Endodermal cell (in vitro differentiated cells): Measurements from ENCODE around the gene CSPG5. TPM values are rescaled to one million over a fixed set of nuclear protein-coding genes. Genes with fewer than 3 reads are reported as not detected.

ENCODE experiments used
- DNase-seq: peaks from one replicate; pipeline ENCODE4 v3.0.0-alpha.2; 2017
- H3K27ac ChIP-seq: 2 replicates; pipeline ENCODE4 v1.5.1; 2013; ENCODE audit warnings: mild to moderate bottlenecking, low read depth, low read length, moderate library complexity
- H3K27me3 ChIP-seq: 2 replicates; pipeline ENCODE4 v1.6.1; 2013; ENCODE audit warnings: mild to moderate bottlenecking, low read length, moderate library complexity; ENCODE audit not compliant: insufficient read depth, control insufficient read depth, poor library complexity, severe bottlenecking
- H3K36me3 ChIP-seq: 2 replicates; pipeline ENCODE4 v1.7.0; 2013; ENCODE audit warnings: mild to moderate bottlenecking, low read length, moderate library complexity; ENCODE audit not compliant: control insufficient read depth, insufficient read depth
- H3K4me1 ChIP-seq: one replicate; pipeline ENCODE4 v1.7.0; 2013; ENCODE audit warnings: low read length; ENCODE audit not compliant: control insufficient read depth, insufficient read depth
- H3K4me3 ChIP-seq: 2 replicates; pipeline ENCODE4 v1.5.1; 2013; ENCODE audit warnings: mild to moderate bottlenecking, low read length, moderate library complexity
- H3K9ac ChIP-seq: 2 replicates; pipeline ENCODE4 v1.6.1; 2013; ENCODE audit warnings: mild to moderate bottlenecking, low read length, moderate library complexity; ENCODE audit not compliant: poor library complexity, severe bottlenecking; ENCODE audit errors: extremely low read depth
- H3K9me3 ChIP-seq: 2 replicates; pipeline ENCODE4 v1.6.1; 2013; ENCODE audit warnings: mild to moderate bottlenecking, low read length, moderate library complexity; ENCODE audit not compliant: control insufficient read depth
- H3K27ac Mint-ChIP-seq: 2 replicates; pipeline ENCODE4 v1.8.0; 2020; ENCODE audit warnings: mixed read lengths
- H3K27me3 Mint-ChIP-seq: 2 replicates; pipeline ENCODE4 v1.8.0; 2021; ENCODE audit warnings: mild to moderate bottlenecking, mixed read lengths; ENCODE audit not compliant: insufficient read depth
- H3K36me3 Mint-ChIP-seq: 2 replicates; pipeline ENCODE4 v1.8.0; 2020; ENCODE audit warnings: low read depth, mixed read lengths
- H3K4me1 Mint-ChIP-seq: 2 replicates; pipeline ENCODE4 v1.8.0; 2020; ENCODE audit warnings: mixed read lengths
- H3K4me3 Mint-ChIP-seq: 2 replicates; pipeline ENCODE4 v1.8.0; 2020; ENCODE audit warnings: mild to moderate bottlenecking, moderate library complexity, mixed read lengths
- H3K9me3 Mint-ChIP-seq: 2 replicates; pipeline ENCODE4 v1.8.0; 2020; ENCODE audit warnings: mild to moderate bottlenecking, mixed read lengths
- WGBS, 2 experiments: methylation state at CpG; one replicate each; pipeline versions ENCODE4 v1.1.5 to v1.1.7; 2013; ENCODE audit warnings: missing lambda C conversion rate in 2 of 2, mixed read lengths in 1 of 2; ENCODE audit not compliant: insufficient coverage in 1 of 2, insufficient read length in 1 of 2; 5-methylcytosine and 5-hydroxymethylcytosine counted together
- total RNA-seq, 2 donors: library from RNA; stranded (reverse); fragmentation: NEBNext Ultra II Directional in 1 of 2; extraction: Animal tissue kit (Norgen Biotek cat#: 25700) in 1 of 2; gene quantifications; 2 replicates in 1 of 2; 3 replicates in 1 of 2; pipeline ENCODE4 v1.2.1, GENCODE V29; 2021
- TF ChIP-seq, protein P1 (sequence below): fragments of 200-600 bp; sonication (generic); conservative IDR thresholded peaks from 2 replicates; pipeline ENCODE4 v1.5.0; 2021; ENCODE audit warnings: antibody characterized with exemption, mild to moderate bottlenecking

The CSPG5 gene
- total RNA-seq, 2 donors from 2014 or later = 0.53 to 0.70 TPM

DNA sequence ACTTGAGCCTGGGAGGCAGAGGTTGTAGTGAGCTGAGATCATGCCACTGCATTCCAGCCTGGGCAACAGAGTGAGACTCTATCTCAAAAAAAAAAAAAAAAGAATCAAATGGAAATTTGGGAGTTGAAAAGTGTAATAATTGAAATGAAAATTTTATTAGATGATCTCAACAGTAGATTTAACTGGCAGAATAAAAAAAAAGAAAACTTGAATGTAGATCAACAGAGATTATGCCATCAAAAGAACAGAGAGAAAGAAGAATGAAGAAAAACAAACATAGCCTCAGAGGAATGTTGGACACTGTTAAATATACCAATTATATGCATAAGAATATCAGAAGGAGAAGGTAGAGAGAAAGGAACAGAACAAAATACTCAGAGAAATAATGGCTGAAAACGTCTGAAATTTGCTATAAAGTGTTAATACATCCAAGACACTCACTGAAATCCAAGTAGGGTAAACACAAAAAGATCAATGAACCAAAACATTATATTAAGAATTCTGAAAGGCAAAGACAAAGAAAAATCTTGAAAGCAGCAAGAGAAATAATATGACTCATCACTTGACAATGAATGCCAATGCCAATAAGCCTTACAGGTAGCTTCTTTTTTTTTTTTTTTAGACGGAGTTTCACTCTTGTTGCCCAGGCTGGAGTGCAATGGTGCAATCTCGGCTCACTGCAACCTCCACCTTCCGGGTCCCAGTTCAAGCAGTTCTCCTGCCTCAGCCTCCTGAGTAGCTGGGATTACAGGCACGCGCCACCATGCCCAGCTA, 50.5 kb downstream of the CSPG5 start:
- Histone ChIP-seq H3K36me3 (no peaks in the 10 kb centered on the region), H3K4me1 (no peaks in the 10 kb centered on the region), H3K9me3 (no peaks in the 10 kb centered on the region), H3K27me3 (no peaks in the 10 kb centered on the region), H3K9ac (no peak overlapping the region), H3K4me3 (no peak overlapping the region), H3K27ac (no peak overlapping the region)
- H3K27me3 Mint-ChIP-seq = peaks cover 4% of the 10 kb centered on the region
- TF ChIP-seq, protein P1, sequence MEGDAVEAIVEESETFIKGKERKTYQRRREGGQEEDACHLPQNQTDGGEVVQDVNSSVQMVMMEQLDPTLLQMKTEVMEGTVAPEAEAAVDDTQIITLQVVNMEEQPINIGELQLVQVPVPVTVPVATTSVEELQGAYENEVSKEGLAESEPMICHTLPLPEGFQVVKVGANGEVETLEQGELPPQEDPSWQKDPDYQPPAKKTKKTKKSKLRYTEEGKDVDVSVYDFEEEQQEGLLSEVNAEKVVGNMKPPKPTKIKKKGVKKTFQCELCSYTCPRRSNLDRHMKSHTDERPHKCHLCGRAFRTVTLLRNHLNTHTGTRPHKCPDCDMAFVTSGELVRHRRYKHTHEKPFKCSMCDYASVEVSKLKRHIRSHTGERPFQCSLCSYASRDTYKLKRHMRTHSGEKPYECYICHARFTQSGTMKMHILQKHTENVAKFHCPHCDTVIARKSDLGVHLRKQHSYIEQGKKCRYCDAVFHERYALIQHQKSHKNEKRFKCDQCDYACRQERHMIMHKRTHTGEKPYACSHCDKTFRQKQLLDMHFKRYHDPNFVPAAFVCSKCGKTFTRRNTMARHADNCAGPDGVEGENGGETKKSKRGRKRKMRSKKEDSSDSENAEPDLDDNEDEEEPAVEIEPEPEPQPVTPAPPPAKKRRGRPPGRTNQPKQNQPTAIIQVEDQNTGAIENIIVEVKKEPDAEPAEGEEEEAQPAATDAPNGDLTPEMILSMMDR = no peak
- H3K4me3 Mint-ChIP-seq = no peak overlapping the region
- no peak overlapping the region for H3K27ac Mint-ChIP-seq
- no peak for DNase-seq
- peaks cover 2% of the 10 kb centered on the region for H3K9me3 Mint-ChIP-seq
- no peaks in the 10 kb centered on the region for H3K4me1 Mint-ChIP-seq
- WGBS, 2 experiments = 67 to 91% methylated on average over 3 to 6 of the region's 6 CpGs
- no peaks in the 10 kb centered on the region for H3K36me3 Mint-ChIP-seq

GRCh38 chr3:47525617-47526016, 53.0 kb downstream of the CSPG5 start:
- Histone ChIP-seq H3K9ac (no peak overlapping the region), H3K36me3 (no peaks in the 10 kb centered on the region), H3K9me3 (no peaks in the 10 kb centered on the region), H3K4me1 (no peaks in the 10 kb centered on the region), H3K27me3 (no peaks in the 10 kb centered on the region), H3K4me3 (no peak overlapping the region), H3K27ac (no peak overlapping the region)
- Mint-ChIP-seq H3K27me3 (peaks cover 14% of the 10 kb centered on the region), H3K4me1 (peaks cover 9% of the 10 kb centered on the region), H3K4me3 (no peak overlapping the region), H3K36me3 (no peaks in the 10 kb centered on the region), H3K9me3 (no peaks in the 10 kb centered on the region), H3K27ac (no peak overlapping the region)
- TF ChIP-seq, protein P1 = no peak
- whole genome bisulfite sequencing, 2 experiments = 97 to 100% methylated on average over 3 to 4 of the region's 4 CpGs
- no peak for DNase-seq

- Mint-ChIP-seq H3K4me1 (peaks cover 9% of the 10 kb centered on the region), H3K36me3 (no peaks in the 10 kb centered on the region), H3K27me3 (peaks cover 14% of the 10 kb centered on the region), H3K27ac (no peak overlapping the region), H3K4me3 (no peak overlapping the region), H3K9me3 (no peaks in the 10 kb centered on the region)
- no peaks in the 10 kb centered on the region for H3K9me3 ChIP-seq
- H3K4me1 ChIP-seq = no peaks in the 10 kb centered on the region
- no peak overlapping the region for H3K27ac ChIP-seq
- WGBS, 2 experiments = 84 to 87% methylated on average over 3 to 4 of the region's 4 CpGs
- no peak overlapping the region for H3K9ac ChIP-seq
- no peak for DNase-seq
- H3K36me3 ChIP-seq = no peaks in the 10 kb centered on the region
- H3K27me3 ChIP-seq = no peaks in the 10 kb centered on the region
- H3K4me3 ChIP-seq = no peak overlapping the region
- TF ChIP-seq, protein P1 = no peak
Measured at GRCh38 chr3:47523310-47524073, 55.2 kb downstream of the CSPG5 start.
